GM21526 (cell line): ENCODE results near the gene IFI44.

Experiments used
- ATAC-seq: cut with Tn5 transposase; IDR thresholded peaks from one replicate; pipeline ENCODE4 v1.9.1; 2021; ENCODE audit warnings: moderate library complexity; ENCODE audit not compliant: unreplicated experiment, low FRiP score

IFI44 gene

GRCh38 chr1:78699813-78700212 lies 50.2 kb downstream of the IFI44 start:
- ATAC-seq: no peak

GRCh38 chr1:78702426-78702825 lies 52.8 kb downstream of the IFI44 start:
- no peak for ATAC-seq

- ATAC-seq: no peak
These were observed 54.2 kb downstream of the IFI44 start for GRCh38 chr1:78703806-78704205.

- ATAC-seq: no peak
These were observed 62.9 kb downstream of the IFI44 start for GRCh38 chr1:78712467-78713051.

- ATAC-seq: no peak
These were observed 63.7 kb downstream of the IFI44 start for GRCh38 chr1:78713297-78713696.
